Choroid plexus epithelial cell (primary cell): ENCODE data around the gene CEP170B.
A peak's percentile ranks its signal among the peaks of the same experiment; 100 is the strongest.

ENCODE experiments used
- DNase-seq: peaks from one replicate; pipeline ENCODE4 v3.0.0-alpha.2; 2010; ENCODE audit warnings: low read depth
- H3K4me3 ChIP-seq: 2 replicates; pipeline ENCODE4 v1.5.1; 2011; ENCODE audit warnings: low read depth, mild to moderate bottlenecking, control low read depth, low read length, moderate library complexity
- TF ChIP-seq, protein P1 (sequence below): conservative IDR thresholded peaks from 2 replicates; pipeline ENCODE4 v1.5.1; 2011; ENCODE audit warnings: low read depth, mild to moderate bottlenecking, control low read depth, inconsistent platforms, low read length, moderate library complexity

Gene CEP170B

DNA sequence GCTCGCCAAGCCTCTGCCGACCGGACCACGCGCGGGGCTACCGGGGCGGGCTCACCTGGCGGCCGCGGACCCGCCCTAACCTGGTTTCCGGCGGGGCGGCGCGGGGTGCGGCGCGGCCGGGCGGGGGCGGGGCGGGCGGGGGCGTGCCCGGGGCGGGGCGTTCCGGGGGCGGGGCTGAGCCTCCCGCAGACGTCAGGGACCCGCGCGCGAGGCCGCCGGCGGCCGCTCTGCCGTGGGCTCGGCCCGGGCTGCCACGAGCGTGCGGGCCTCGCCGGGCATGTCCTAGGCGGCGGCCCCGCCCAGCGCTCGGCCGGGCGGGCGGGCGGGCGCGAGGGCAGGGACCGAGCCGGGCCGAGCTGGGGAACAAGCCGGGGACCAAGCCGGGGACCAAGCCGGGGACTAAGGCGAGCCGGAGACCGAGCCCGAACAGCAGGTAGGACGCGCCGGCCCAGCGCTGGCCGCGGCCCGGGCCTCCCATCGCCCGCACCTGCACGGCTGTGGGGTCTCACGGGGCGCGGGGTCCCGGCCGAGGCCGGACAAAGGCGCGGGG lies at the start of gene CEP170B:
Gene CEP170B, plus strand, starts transcription at position 188 of the 550 bp plus-strand sequence. CDS start 3,183 bp downstream, outside the sequence.
- peak within 1 kb of the TSS; percentile 71 for H3K4me3 ChIP-seq
- peak; percentile 29 for DNase-seq
- TF ChIP-seq, protein P1, sequence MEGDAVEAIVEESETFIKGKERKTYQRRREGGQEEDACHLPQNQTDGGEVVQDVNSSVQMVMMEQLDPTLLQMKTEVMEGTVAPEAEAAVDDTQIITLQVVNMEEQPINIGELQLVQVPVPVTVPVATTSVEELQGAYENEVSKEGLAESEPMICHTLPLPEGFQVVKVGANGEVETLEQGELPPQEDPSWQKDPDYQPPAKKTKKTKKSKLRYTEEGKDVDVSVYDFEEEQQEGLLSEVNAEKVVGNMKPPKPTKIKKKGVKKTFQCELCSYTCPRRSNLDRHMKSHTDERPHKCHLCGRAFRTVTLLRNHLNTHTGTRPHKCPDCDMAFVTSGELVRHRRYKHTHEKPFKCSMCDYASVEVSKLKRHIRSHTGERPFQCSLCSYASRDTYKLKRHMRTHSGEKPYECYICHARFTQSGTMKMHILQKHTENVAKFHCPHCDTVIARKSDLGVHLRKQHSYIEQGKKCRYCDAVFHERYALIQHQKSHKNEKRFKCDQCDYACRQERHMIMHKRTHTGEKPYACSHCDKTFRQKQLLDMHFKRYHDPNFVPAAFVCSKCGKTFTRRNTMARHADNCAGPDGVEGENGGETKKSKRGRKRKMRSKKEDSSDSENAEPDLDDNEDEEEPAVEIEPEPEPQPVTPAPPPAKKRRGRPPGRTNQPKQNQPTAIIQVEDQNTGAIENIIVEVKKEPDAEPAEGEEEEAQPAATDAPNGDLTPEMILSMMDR, result no peak

DNA sequence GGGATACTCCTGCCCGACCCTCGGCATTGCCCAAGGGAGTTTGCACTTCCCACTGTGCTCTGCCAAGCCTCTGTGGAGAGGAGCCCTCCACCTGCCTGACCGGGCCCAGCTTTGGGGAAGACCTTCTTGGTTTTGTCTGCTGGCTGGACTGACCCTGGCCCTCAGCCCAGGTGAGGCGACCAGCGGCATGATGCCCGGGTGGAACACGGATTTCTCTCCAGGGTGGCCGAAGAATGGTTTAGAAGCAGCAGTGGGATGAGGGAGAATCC lies 48.5 kb upstream of the CEP170B start:
- H3K4me3 ChIP-seq, result peak overlapping the region; percentile 92
- DNase-seq, result no peak
- TF ChIP-seq, protein P1, result no peak

DNA sequence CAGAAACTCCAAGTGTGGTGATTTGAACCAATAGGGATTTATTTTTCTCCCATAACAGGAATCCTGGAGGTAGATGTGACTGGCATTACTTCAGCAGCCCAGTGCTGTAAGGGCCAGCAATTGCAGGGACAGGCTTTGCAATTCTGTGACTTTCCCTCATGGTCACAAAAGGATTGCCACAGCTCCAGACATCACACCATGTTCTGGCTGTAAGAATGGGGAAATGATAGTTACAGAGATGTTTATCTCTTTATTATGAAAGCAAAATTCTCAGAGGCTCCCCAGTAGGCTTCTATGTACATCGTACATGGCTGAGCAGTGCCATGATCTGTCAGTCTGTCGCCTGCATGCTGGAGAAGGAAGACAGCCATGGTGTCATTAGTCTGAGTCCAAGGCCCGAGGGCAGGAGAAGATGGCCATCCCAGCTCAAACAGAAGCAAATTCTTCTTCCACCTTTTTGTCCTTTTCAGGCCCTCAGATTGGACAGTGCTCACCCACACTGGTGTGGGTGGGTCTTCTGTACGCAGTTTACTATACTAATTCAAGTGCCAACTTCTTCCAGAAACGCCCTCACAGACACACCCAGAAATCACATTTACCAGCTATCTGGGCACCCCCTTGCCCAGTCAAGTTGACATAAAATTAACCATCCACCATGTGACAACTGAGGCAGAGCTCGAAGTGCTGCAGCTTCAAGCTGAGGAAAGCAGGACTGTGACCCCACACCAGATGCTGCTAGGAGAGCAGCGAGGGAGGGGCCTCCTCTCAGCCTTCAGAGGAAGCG lies 46.9 kb upstream of the CEP170B start:
- H3K4me3 ChIP-seq, result no peak overlapping the region
- TF ChIP-seq, protein P1, result no peak
- DNase-seq, result no peak

GRCh38 chr14:104818714-104819161 lies 46.3 kb upstream of the CEP170B start:
- DNase-seq, result no peak
- H3K4me3 ChIP-seq, result no peak overlapping the region
- TF ChIP-seq, protein P1, result no peak

DNA sequence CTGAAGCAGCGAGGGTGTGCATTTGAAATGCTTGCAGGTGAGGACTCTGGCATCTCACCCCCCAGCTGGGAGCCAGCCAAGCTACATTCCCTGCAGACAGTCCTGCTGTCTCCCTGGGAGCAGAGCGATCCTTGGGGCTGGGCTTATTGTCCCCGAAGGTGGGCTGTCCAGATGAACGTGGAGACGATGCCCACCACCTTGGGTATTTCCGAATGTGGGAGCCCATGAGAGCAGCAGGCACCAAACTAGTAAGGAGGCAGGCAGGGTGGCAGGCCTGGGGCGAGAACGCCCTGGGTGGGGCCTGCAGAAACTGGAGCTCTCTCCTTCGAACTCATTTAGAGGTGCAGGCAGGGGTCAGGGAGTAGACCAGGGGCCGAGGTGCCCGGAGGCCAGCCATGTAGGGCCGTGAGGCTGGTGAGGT lies 45.7 kb upstream of the CEP170B start:
- DNase-seq, result no peak
- H3K4me3 ChIP-seq, result no peak overlapping the region
- TF ChIP-seq, protein P1, result no peak

GRCh38 chr14:104820669-104821228 lies 44.3 kb upstream of the CEP170B start:
- H3K4me3 ChIP-seq, result no peak overlapping the region
- TF ChIP-seq, protein P1, result peak; percentile 79
- DNase-seq, result peak; percentile 83
